ENCODE data around the gene CHID1.
A peak's percentile ranks its signal among the peaks of the same experiment; 100 is the strongest.

The CHID1 gene

GRCh38 chr11:831118-831864, 79.3 kb downstream of the CHID1 start:
- DNase-seq, result no peak
- peaks cover 0 to 2% (median 0%) of the 10 kb centered on the region in 4 experiments for H3K36me3 ChIP-seq (ENCODE audit: control insufficient read depth in 4 of 4, insufficient read depth in 4 of 4, low read length in 3 of 4)
- peaks cover 0 to 56% (median 22%) of the 10 kb centered on the region in 5 experiments for H3K27me3 ChIP-seq (replicated peaks in 2 of 5; ENCODE audit: control insufficient read depth in 4 of 5, insufficient read depth in 5 of 5, low read length in 4 of 5)
- ChIA-PET POLR2A (interaction anchor here (0.6 to 4.1 kb wide), 5 partner anchors 9 to 25 kb away, joined by 3 to 19 read pairs (median 3); partner anchors contain the start of genes PNPLA2, POLR2L and TSPAN4), CTCF (interaction anchor here (1.0 to 1.9 kb wide), 6 partner anchors 9 to 20 kb away, joined by 4 to 10 read pairs (median 6); partner anchors contain the start of gene PNPLA2)
- H3K4me3 ChIP-seq (ENCODE audit: control insufficient read depth in 1 of 7, extremely low read depth in 1 of 7, insufficient read depth in 4 of 7, low read depth in 2 of 7, low read length in 6 of 7), result peak overlapping the region in 1 of 7 experiments; percentile 55
- H3K27ac ChIP-seq (ENCODE audit: insufficient read depth in 1 of 2, low read depth in 1 of 2, low read length in 2 of 2, poor library complexity in 1 of 2, severe bottlenecking in 2 of 2), result no peak overlapping the region
- peaks cover 0 to 82% (median 73%) of the 10 kb centered on the region in 4 experiments for H3K4me1 ChIP-seq (ENCODE audit: control extremely low read depth in 1 of 4, control insufficient read depth in 4 of 4, insufficient read depth in 4 of 4, low read length in 3 of 4)
- no peaks in the 10 kb centered on the region for H3K9me3 ChIP-seq (ENCODE audit: control extremely low read depth in 1 of 5, control insufficient read depth in 4 of 5, insufficient read depth in 2 of 5, low read depth in 1 of 5, low read length in 4 of 5)
- WGBS (ENCODE audit: insufficient coverage), result 80% methylated on average over 26 of the region's 31 CpGs

GRCh38 chr11:830295-831117, 80.1 kb downstream of the CHID1 start:
- CTCF ChIA-PET, result interaction anchor here (1.0 to 1.9 kb wide), 6 partner anchors 8 to 19 kb away, joined by 4 to 10 read pairs (median 6); partner anchors contain the start of gene PNPLA2
- no peaks in the 10 kb centered on the region for H3K9me3 ChIP-seq (ENCODE audit: control extremely low read depth in 1 of 5, control insufficient read depth in 4 of 5, insufficient read depth in 2 of 5, low read depth in 1 of 5, low read length in 4 of 5)
- POLR2A ChIA-PET, result interaction anchor here (0.9 to 4.1 kb wide), 4 partner anchors 8 to 14 kb away, joined by 3 to 19 read pairs (median 6); partner anchors contain the start of genes PNPLA2, POLR2L and TSPAN4
- WGBS (ENCODE audit: insufficient coverage), result 1% methylated on average over 63 of the region's 78 CpGs
- peaks cover 0 to 2% (median under 1%) of the 10 kb centered on the region in 4 experiments for H3K36me3 ChIP-seq (ENCODE audit: control insufficient read depth in 4 of 4, insufficient read depth in 4 of 4, low read length in 3 of 4)
- H3K4me1 ChIP-seq (ENCODE audit: control extremely low read depth in 1 of 4, control insufficient read depth in 4 of 4, insufficient read depth in 4 of 4, low read length in 3 of 4), result peaks cover 0 to 88% (median 81%) of the 10 kb centered on the region in 4 experiments
- no peak overlapping the region for H3K27ac ChIP-seq (ENCODE audit: insufficient read depth in 1 of 2, low read depth in 1 of 2, low read length in 2 of 2, poor library complexity in 1 of 2, severe bottlenecking in 2 of 2)
- peak; percentile 43 to 71 (median 67) for DNase-seq
- peak overlapping the region; percentile 5 to 62 (median 32) for H3K4me3 ChIP-seq (ENCODE audit: control insufficient read depth in 1 of 7, extremely low read depth in 1 of 7, insufficient read depth in 4 of 7, low read depth in 2 of 7, low read length in 6 of 7)
- H3K27me3 ChIP-seq (replicated peaks in 2 of 5; ENCODE audit: control insufficient read depth in 4 of 5, insufficient read depth in 5 of 5, low read length in 4 of 5), result peaks cover 0 to 58% (median 22%) of the 10 kb centered on the region in 5 experiments

- Histone ChIP-seq H3K4me1 (ENCODE audit: control extremely low read depth in 1 of 4, control insufficient read depth in 4 of 4, insufficient read depth in 4 of 4, low read length in 3 of 4) (peaks cover 0 to 83% (median 79%) of the 10 kb centered on the region in 4 experiments), H3K27me3 (replicated peaks in 2 of 5; ENCODE audit: control insufficient read depth in 4 of 5, insufficient read depth in 5 of 5, low read length in 4 of 5) (peaks cover 0 to 59% (median 22%) of the 10 kb centered on the region in 5 experiments), H3K36me3 (ENCODE audit: control insufficient read depth in 4 of 4, insufficient read depth in 4 of 4, low read length in 3 of 4) (peaks cover 0 to 8% (median 5%) of the 10 kb centered on the region in 4 experiments), H3K4me3 (ENCODE audit: control insufficient read depth in 1 of 7, extremely low read depth in 1 of 7, insufficient read depth in 4 of 7, low read depth in 2 of 7, low read length in 6 of 7) (peak overlapping the region; percentile 11 to 62 (median 25)), H3K9me3 (ENCODE audit: control extremely low read depth in 1 of 5, control insufficient read depth in 4 of 5, insufficient read depth in 2 of 5, low read depth in 1 of 5, low read length in 4 of 5) (no peaks in the 10 kb centered on the region), H3K27ac (ENCODE audit: insufficient read depth in 1 of 2, low read depth in 1 of 2, low read length in 2 of 2, poor library complexity in 1 of 2, severe bottlenecking in 2 of 2) (no peak overlapping the region)
- ChIA-PET POLR2A (interaction anchor here (1.9 kb wide), 1 partner anchor 10 kb away, joined by 10 read pairs; the partner anchor contains the start of gene PNPLA2), CTCF (interaction anchor here (1.0 to 2.1 kb wide), 4 partner anchors 11 to 20 kb away, joined by 3 to 15 read pairs (median 4); partner anchors contain the start of genes PNPLA2 and RPLP2)
- no peak for DNase-seq
- WGBS (ENCODE audit: insufficient coverage), result under 1% methylated on average over 30 of the region's 39 CpGs
Measured at GRCh38 chr11:829847-830294, 80.7 kb downstream of the CHID1 start.

GRCh38 chr11:829176-829846, 81.3 kb downstream of the CHID1 start:
- Histone ChIP-seq H3K9me3 (ENCODE audit: control extremely low read depth in 1 of 5, control insufficient read depth in 4 of 5, insufficient read depth in 2 of 5, low read depth in 1 of 5, low read length in 4 of 5) (no peaks in the 10 kb centered on the region), H3K36me3 (ENCODE audit: control insufficient read depth in 4 of 4, insufficient read depth in 4 of 4, low read length in 3 of 4) (peaks cover 0 to 14% (median 7%) of the 10 kb centered on the region in 4 experiments), H3K4me1 (ENCODE audit: control extremely low read depth in 1 of 4, control insufficient read depth in 4 of 4, insufficient read depth in 4 of 4, low read length in 3 of 4) (peaks cover 0 to 77% (median 74%) of the 10 kb centered on the region in 4 experiments), H3K27me3 (replicated peaks in 2 of 5; ENCODE audit: control insufficient read depth in 4 of 5, insufficient read depth in 5 of 5, low read length in 4 of 5) (peaks cover 0 to 58% (median 22%) of the 10 kb centered on the region in 5 experiments), H3K4me3 (ENCODE audit: control insufficient read depth in 1 of 7, extremely low read depth in 1 of 7, insufficient read depth in 4 of 7, low read depth in 2 of 7, low read length in 6 of 7) (peak overlapping the region in 6 of 7 experiments; percentile 13 to 62 (median 38)), H3K27ac (ENCODE audit: insufficient read depth in 1 of 2, low read depth in 1 of 2, low read length in 2 of 2, poor library complexity in 1 of 2, severe bottlenecking in 2 of 2) (no peak overlapping the region)
- ChIA-PET POLR2A (interaction anchor here (1.1 to 1.9 kb wide), 3 partner anchors 9 to 13 kb away, joined by 5 to 10 read pairs (median 6); partner anchors contain the start of genes PNPLA2 and POLR2L), CTCF (interaction anchor here (1.0 to 2.1 kb wide), 3 partner anchors 10 to 20 kb away, joined by 3 to 15 read pairs (median 5); partner anchors contain the start of genes PNPLA2 and RPLP2)
- WGBS (ENCODE audit: insufficient coverage), result under 1% methylated on average over 32 of the region's 40 CpGs
- no peak for DNase-seq

DNA sequence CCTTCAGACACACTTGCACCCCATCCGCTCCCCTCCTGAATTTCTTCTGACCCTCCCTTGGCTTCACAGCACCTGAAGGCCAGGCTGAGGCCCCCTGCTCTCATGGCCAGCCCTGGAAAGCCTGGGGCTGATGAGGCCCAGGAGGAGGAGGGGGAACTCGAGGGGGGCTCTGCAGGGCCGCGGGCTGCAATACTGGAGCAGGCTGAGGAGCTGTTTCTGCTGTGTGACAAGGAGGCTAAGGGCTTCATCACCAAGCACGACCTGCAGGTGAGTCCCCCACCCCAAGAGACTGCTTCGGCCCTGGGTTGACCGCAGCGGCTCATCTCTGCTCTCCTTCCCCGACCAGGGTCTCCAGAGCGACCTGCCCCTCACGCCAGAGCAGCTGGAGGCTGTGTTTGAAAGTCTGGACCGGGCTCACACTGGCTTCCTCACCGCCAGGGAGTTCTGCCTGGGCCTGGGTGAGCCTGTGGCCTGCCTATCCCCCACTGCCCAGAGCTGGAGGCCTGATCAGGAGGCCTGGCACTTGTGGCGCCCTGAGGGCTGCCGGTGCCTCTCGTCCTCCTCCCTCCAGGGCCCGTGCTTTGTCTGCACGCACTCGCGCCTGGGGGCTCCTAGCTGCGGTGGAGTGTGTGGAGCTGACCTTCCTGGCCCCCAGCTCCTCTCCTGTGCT, 82.0 kb downstream of the CHID1 start:
- WGBS (ENCODE audit: insufficient coverage), result 87% methylated on average over 12 of the region's 21 CpGs
- DNase-seq, result peak in 1 of 3 donors; percentile 37
- Histone ChIP-seq H3K4me1 (ENCODE audit: control extremely low read depth in 1 of 4, control insufficient read depth in 4 of 4, insufficient read depth in 4 of 4, low read length in 3 of 4) (peaks cover 0 to 72% (median 69%) of the 10 kb centered on the region in 4 experiments), H3K27ac (ENCODE audit: insufficient read depth in 1 of 2, low read depth in 1 of 2, low read length in 2 of 2, poor library complexity in 1 of 2, severe bottlenecking in 2 of 2) (no peak overlapping the region), H3K27me3 (replicated peaks in 2 of 5; ENCODE audit: control insufficient read depth in 4 of 5, insufficient read depth in 5 of 5, low read length in 4 of 5) (peaks cover 0 to 56% (median 22%) of the 10 kb centered on the region in 5 experiments), H3K36me3 (ENCODE audit: control insufficient read depth in 4 of 4, insufficient read depth in 4 of 4, low read length in 3 of 4) (peaks cover 0 to 21% (median 13%) of the 10 kb centered on the region in 4 experiments), H3K4me3 (ENCODE audit: control insufficient read depth in 1 of 7, extremely low read depth in 1 of 7, insufficient read depth in 4 of 7, low read depth in 2 of 7, low read length in 6 of 7) (peak overlapping the region in 4 of 7 experiments; percentile 13 to 62 (median 54)), H3K9me3 (ENCODE audit: control extremely low read depth in 1 of 5, control insufficient read depth in 4 of 5, insufficient read depth in 2 of 5, low read depth in 1 of 5, low read length in 4 of 5) (no peaks in the 10 kb centered on the region)
- ChIA-PET CTCF (interaction anchor here (1.0 to 2.1 kb wide), 4 partner anchors 10 to 19 kb away, joined by 3 to 15 read pairs (median 4); partner anchors contain the start of genes PNPLA2 and RPLP2), POLR2A (interaction anchor here (1.1 to 1.6 kb wide), 2 partner anchors 10 to 13 kb away, joined by 5 to 6 read pairs; partner anchors contain the start of genes PNPLA2 and POLR2L)
